ENCODE data around the gene CHAD. TPM values are rescaled to one million over a fixed set of nuclear protein-coding genes. Genes with fewer than 3 reads are reported as not detected.

The CHAD gene
- total and polyA plus RNA-seq, 2 of the 13 experiments (the other 11 are each of a cell fraction or from before 2014, with no cell fraction given) = 1.4 TPM; not detected in 1

GRCh38 chr17:50479522-50480141 is 11.0 kb upstream of the CHAD start (continued):
- TF ChIP-seq ZNF281 (CRISPR knock-in tag; IDR thresholded peaks at IDR 0.05; ENCODE audit: borderline replicate concordance) (peak; percentile 84), HDAC2 (CRISPR knock-in tag; IDR thresholded peaks at IDR 0.05) (peak; percentile 63; the same call in 1 of the 2 replicates), NFAT5 (CRISPR knock-in tag; IDR thresholded peaks at IDR 0.05) (no peak), MIER3 (CRISPR knock-in tag; IDR thresholded peaks at IDR 0.05; ENCODE audit: borderline replicate concordance) (0 out of 2 replicates have a peak, but pooled peaks have one; percentile 25), BORCS8-MEF2B (CRISPR knock-in tag; IDR thresholded peaks at IDR 0.05) (0 out of 2 replicates have a peak, but pooled peaks have one; percentile 43), EED (CRISPR knock-in tag; IDR thresholded peaks at IDR 0.05) (0 out of 2 replicates have a peak, but pooled peaks have one; percentile 50), ETV5 (CRISPR knock-in tag; IDR thresholded peaks at IDR 0.05; ENCODE audit: borderline replicate concordance) (peak; percentile 39; the same call in 1 of the 2 replicates), PATZ1 (CRISPR knock-in tag; IDR thresholded peaks at IDR 0.05) (peak; percentile 71), ZNF75D (CRISPR knock-in tag; IDR thresholded peaks at IDR 0.05; ENCODE audit: borderline replicate concordance) (no peak), ZNF556 (CRISPR knock-in tag; IDR thresholded peaks at IDR 0.05; ENCODE audit: borderline replicate concordance) (no peak), NRL (CRISPR knock-in tag; IDR thresholded peaks at IDR 0.05; ENCODE audit: borderline replicate concordance) (peak; percentile 66; the same call in 1 of the 2 replicates), TMF1 (CRISPR knock-in tag; IDR thresholded peaks at IDR 0.05; ENCODE audit: low read depth) (no peak), FOXC1 (CRISPR knock-in tag; IDR thresholded peaks at IDR 0.05; ENCODE audit: borderline replicate concordance) (peak; percentile 36; the same call in 1 of the 2 replicates), SPEN (CRISPR knock-in tag; IDR thresholded peaks at IDR 0.05; ENCODE audit: low read depth) (peak; percentile 21; the same call in 1 of the 2 replicates), ZNF543 (CRISPR knock-in tag; IDR thresholded peaks at IDR 0.05) (0 out of 2 replicates have a peak, but pooled peaks have one; percentile 1), ZNF7 (CRISPR knock-in tag; IDR thresholded peaks at IDR 0.05) (no peak)
